NCI-H187 (cell line): ENCODE measurements around the gene TSPAN18.

Experiments
- DNase-seq, 2 experiments: peaks; one replicate each; lab custom pipeline; 2025; lab: John Stamatoyannopoulos, UW

Gene TSPAN18

GRCh38 chr11:44726283-44727113, at the start of gene TSPAN18:
TSPAN18 (plus strand) TSS chr11:44726962; CDS start chr11:44906417, 179,455 bp downstream.
- no peak for DNase-seq

GRCh38 chr11:44680982-44681597, 45.7 kb upstream of the TSPAN18 start:
- no peak for DNase-seq

GRCh38 chr11:44681698-44682097, 45.1 kb upstream of the TSPAN18 start:
- no peak for DNase-seq

- no peak for DNase-seq
Measured at GRCh38 chr11:44684859-44685281, 41.9 kb upstream of the TSPAN18 start.

GRCh38 chr11:44687388-44687787, 39.4 kb upstream of the TSPAN18 start:
- no peak for DNase-seq

GRCh38 chr11:44689265-44689664, 37.5 kb upstream of the TSPAN18 start:
- no peak for DNase-seq

- no peak for DNase-seq
Measured at GRCh38 chr11:44690651-44691050, 36.1 kb upstream of the TSPAN18 start.

GRCh38 chr11:44692460-44692859, 34.3 kb upstream of the TSPAN18 start:
- no peak for DNase-seq

GRCh38 chr11:44693654-44694119, 33.1 kb upstream of the TSPAN18 start:
- DNase-seq, result no peak

GRCh38 chr11:44694443-44694842, 32.3 kb upstream of the TSPAN18 start:
- no peak for DNase-seq

GRCh38 chr11:44695169-44695833, 31.5 kb upstream of the TSPAN18 start:
- no peak for DNase-seq

GRCh38 chr11:44698252-44698912, 28.4 kb upstream of the TSPAN18 start:
- no peak for DNase-seq

- DNase-seq, result no peak
Measured at GRCh38 chr11:44699497-44700408, 27.0 kb upstream of the TSPAN18 start.

- DNase-seq, result no peak
Measured at GRCh38 chr11:44701276-44701675, 25.5 kb upstream of the TSPAN18 start.

GRCh38 chr11:44702889-44703288, 23.9 kb upstream of the TSPAN18 start:
- no peak for DNase-seq

GRCh38 chr11:44707094-44707493, 19.7 kb upstream of the TSPAN18 start:
- no peak for DNase-seq

GRCh38 chr11:44708009-44708408, 18.8 kb upstream of the TSPAN18 start:
- no peak for DNase-seq

GRCh38 chr11:44708523-44709280, 18.1 kb upstream of the TSPAN18 start:
- DNase-seq, result no peak

- no peak for DNase-seq
Measured at GRCh38 chr11:44709281-44709562, 17.5 kb upstream of the TSPAN18 start.

GRCh38 chr11:44709966-44710365, 16.8 kb upstream of the TSPAN18 start:
- DNase-seq, result no peak
